HG02678 (cell line): ENCODE measurements around the gene DDX23.

ENCODE experiments used
- ATAC-seq: cut with Tn5 transposase; IDR thresholded peaks from one replicate; pipeline ENCODE4 v1.9.1; 2021; ENCODE audit warnings: mild to moderate bottlenecking, moderate library complexity; ENCODE audit not compliant: unreplicated experiment

Gene DDX23

DNA sequence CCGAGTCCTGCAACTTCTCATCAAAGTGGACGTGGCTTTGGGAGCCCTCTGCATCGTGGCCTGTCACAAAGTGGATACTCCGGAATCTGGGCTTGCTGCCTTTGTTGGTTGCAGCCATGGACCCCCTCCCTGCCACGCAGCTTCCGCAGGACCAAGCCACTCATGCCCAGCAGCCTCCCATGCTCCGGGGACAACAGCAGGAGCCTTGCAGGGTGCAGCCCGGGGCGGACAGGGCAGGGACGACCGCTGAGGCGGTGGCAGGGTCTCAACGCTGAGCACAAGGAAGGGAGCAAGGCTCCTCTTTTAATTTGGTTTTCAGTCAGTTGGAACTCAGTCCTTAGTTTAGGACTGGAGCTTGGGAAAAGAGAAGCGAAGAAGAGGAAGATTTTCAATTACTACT lies 51.0 kb downstream of the DDX23 start:
- no peak for ATAC-seq

DNA sequence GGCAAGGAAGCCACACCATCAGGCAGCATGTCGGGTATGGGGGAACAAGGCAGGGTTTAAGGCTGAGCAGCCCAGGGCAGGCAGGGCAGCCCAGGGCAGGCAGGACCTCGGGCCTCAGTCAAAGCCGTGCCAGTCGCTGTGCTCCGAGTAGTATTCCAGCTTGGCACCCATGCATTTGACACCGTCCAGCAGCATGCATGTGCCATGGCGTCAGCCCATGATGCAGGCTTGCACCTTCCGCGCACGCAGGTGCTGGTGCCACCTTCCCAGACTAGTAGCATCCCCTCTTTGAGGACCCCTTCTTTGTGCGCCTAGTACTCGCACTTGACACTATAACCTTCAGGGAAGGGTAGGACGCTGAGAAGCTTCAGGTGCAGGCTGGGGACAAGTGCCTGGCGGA lies 51.5 kb downstream of the DDX23 start:
- no peak for ATAC-seq

DNA sequence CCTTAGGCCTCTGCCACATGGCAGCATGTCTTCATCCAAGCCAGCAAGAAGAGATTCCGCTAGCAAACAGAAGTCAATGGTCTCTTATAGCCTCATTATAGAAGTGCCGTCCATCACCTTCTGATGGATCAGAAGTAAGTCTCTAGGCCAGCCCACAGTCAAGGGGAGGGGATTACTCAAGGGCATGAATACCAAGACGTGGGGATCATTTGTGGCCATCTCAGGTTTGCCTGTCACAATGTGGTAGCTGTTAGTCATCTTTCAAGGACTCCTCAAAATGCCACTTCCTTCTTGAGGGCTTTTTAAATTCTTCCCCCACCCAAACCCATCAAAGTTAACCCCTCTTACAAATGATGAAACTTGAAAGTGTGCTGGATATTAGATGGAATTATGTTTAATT lies 55.0 kb downstream of the DDX23 start:
- ATAC-seq = no peak

DNA sequence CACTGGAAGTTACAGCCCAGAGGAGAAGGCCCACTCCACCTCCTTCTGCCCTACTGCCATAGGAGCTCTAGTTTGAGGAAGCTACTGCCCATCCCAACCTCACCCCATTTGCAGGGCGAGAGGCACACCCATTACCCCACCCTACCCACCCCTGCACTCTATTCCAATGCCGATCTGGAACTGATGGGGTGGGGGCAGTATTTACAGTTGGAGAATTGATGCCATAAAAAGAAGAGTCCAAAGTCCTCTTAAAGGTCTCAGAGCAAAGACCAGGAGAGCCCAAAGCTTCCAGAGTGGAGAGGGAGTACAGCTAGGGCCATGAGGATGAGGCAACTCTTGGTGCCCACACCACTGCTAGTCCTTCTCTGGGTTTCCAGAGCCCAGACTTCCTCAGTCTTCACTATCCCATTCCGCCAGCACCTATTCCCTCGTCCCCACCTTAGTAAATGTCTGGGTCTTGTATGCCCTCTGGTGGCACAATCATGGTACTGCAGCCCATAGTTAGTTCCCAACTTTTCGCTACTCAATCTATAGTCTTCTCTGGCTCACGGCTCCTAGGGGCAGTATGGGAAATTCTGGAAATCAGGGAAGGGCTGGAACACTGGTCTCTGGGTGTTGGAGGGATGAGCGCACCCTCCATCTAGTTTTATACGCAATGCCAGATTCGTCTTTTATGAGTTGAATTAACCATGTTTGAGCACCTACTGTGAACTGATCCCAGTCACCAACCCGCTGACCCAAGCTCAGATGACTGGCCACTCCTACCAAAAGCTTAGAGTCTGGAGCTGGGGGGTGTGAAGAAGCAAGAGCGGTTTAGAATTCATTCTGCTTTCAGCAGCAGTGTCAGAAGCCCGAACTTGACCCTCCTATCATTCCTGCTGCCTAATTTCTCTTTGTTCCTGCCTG lies 56.2 kb downstream of the DDX23 start:
- ATAC-seq = no peak

DNA sequence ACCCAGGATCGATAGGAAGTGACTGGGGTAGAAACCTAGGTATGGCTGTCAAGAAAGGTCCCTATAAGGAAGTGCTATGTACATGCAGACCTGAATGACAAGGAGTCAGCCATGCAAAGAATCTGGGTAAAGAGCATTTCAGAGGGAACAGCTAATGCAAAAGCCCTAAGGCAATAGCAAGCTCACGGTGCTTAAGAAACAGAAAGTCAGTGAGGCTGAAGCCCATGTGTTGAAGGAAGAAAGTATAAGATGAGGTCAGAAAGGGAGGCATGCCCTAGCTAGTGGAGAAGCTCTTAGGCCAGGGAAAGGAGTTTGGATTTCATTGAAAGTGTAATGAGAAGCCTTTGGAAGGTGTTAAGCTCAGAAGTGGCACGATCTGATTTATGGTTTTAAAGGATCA lies 57.1 kb downstream of the DDX23 start:
- ATAC-seq = no peak

DNA sequence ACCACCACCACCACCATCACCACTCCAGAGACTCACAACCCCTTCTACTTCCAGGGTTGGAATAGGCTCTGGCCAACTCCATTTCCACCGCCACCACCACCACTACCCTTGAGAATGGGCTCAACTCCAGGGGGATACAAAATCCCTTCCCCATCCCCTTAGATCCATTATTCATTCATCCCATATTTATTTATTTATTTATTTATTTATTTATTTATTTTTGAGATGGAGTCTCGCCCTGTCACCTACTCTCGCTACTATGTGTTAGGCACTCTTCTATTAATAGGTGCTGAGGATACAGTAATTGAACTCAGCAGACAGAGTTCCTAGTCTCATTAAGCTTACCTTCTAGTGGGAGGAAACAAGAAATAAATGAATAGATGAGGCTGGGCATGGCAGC lies 58.3 kb downstream of the DDX23 start:
- no peak for ATAC-seq

DNA sequence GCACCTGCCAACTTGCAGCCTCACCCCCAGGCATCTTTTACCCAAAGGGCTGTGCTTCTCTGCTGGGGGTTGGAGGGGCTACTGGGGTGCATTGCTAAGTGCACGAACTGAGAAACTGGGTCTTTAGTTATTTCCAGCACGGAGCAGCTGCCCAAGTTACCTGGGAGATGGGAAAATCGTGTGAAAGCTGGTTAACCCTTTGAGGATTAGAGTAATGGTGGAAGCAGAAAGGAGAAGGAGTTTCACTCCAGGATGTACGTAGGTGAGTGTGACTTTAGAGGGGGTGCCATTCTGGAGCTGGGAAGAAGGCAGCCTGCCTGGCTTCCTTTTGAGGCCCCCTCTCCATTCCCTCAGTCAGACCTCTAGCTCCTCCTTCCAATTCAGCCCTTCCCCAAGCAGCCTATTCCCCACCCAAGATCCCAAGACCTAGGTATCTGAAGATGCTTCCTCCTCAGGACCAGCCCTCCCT lies 62.1 kb downstream of the DDX23 start:
- no peak for ATAC-seq

DNA sequence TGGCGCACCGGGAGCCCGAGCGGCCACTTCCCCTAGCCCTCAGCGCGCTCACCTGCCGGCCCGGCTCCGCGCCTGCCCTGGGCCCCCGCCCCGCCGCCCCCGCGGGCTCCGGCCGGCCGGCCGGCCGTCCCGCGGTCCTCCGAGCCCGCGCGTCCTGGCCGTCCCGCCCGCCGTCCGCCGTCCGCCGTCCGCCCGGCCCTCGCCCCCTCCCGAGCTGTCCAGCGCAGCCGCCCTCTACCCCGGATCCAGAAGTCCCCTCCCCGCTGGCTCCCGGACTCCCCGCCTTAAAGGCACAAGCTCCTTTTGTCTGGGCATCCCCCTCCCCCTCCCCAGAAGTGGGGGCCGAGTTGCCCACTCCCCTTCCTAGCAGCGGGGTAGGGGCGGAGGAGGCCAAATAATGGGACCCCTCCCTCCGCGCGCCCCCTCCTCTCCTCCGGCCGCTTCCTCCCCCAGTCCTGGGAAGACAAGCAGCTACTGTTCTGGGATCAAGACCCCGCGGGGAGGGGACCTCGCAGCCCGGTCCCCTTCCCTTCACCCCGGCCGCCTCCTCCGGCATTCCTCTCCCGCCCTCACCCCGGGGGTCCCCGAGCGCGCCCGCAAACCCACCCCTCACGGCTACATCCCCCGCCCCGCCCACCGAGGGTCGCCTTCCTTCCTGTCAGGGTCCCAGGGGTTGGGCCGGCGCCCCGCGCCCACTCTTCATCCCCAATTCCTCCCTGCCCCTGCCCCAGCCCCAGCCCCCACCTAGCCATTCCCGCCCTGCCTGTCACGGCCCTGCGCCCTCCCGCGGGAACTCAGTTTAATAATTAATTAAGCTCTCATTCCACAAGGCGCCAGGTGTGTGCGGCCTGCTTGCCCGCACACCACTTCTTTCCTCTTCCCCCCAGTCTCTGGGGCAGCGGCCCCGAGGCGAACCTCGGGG lies 62.8 kb downstream of the DDX23 start, which contains the start of gene ADCY6:
ADCY6 (minus strand) TSS at position 236 of the 922 bp plus-strand sequence. CDS start 5,655 bp downstream, outside the sequence.
- peak; percentile 49 for ATAC-seq

DNA sequence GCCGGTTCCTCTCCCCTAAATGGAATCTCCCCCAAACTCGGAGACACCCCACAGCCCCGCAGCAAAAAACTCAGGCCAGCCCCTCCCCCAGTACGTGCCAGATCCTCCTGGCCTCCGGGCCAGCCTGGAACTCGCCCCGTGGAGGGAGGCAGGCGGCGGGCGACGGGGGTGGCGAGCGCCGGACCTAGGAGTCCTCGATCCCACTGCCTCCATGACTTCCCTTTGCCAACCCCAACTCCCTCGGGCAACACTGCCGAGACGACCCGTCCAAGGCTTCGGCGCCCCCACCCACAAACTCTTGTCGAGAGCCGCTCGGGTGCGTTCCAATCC lies 63.5 kb downstream of the DDX23 start:
- ATAC-seq = peak; percentile 19

DNA sequence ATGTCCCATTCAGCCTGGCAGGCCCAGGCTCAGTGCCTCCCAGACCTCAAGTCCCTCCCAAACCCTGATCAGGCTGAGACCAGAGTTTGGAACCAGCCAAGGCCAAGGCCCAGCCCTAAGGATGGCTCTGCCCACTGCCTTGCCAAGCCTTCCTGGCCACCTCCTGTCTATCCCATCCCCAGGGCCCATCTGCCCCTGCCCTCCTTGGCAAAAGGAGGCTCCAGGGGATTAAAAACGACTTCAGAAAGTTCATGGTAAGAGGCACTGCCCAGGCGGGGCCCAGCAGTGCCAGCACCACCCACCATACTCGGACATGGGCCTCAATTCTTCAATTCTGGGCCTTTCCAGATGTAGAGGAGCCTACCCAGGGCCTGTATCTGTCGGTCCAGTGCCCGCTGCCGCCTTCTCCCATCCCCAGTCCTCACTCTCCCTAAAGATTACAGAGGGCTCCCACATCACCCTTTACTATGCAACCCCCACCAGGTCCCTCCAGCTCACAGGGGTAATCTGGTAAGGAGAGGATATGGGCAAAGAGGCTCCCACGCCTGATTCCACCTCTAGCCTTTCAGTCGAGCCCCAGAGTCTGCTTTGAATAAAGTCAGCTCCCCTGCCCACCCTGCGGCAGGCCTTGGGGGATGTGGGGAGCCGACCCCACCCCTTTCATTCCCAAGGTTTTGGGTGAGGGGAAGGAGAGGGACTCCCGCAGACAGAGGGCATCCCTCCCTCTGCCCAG lies 64.0 kb downstream of the DDX23 start:
- no peak for ATAC-seq

DNA sequence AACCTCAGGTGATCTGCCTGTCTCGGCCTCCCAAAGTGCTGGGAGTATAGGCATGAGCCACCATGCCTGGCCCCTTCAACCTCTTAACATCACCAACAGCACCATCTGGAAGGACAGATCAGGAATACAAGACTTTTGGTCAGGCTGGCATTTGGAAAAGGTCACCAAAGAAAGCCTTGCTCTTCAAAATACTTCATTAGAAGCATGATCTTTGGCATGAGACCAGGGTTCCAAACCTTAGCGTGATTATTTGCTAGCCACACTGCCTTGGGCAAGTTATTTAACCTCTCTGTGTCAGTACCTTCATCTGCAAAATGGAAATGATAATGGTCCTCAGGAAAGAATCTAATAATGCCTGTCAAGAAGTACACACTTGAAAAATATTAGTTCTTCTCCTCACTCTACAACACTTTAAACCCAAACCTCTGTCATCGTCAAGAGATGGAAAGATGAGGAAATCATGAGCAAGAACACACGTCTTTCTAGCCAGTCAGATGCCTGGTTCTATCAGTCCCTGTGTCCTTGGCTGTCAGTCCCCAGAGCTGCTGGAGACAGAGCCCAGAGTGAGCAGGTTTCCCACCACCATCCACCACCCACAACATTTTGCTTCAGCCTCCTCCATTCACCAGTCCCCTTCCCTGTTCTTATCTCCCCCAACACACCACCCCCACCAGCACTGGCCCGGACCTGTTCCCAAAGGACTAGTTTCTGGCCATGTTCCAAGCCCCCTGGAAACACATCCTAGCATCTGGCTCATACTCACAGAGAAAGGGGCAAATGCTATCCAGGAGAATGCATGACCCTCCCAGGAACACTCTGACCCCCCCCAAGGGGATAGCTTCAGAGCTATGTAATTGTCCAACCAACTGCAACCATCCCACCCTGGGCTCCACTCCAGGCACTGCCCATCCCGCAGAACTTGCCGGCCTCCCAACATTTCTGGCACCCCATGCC lies 65.1 kb downstream of the DDX23 start:
- no peak for ATAC-seq

DNA sequence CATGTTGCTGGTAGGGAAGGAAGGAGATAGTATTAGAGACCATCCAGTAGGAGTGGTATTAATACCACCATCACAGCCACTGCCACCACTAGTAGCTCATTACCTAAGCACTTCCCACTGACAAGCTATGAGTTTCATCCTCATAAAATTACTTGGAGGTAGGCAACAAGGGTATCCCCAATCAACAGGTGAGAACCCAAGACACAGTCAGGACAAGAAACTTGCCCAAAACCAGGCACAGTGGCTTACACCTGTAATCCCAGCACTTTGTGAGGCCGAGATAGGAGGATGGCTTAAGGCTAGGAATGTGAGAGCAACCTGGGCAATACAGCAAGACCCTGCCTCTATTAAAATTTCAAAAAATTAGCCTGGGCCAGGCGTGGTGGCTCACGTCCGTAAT lies 68.5 kb downstream of the DDX23 start:
- no peak for ATAC-seq

DNA sequence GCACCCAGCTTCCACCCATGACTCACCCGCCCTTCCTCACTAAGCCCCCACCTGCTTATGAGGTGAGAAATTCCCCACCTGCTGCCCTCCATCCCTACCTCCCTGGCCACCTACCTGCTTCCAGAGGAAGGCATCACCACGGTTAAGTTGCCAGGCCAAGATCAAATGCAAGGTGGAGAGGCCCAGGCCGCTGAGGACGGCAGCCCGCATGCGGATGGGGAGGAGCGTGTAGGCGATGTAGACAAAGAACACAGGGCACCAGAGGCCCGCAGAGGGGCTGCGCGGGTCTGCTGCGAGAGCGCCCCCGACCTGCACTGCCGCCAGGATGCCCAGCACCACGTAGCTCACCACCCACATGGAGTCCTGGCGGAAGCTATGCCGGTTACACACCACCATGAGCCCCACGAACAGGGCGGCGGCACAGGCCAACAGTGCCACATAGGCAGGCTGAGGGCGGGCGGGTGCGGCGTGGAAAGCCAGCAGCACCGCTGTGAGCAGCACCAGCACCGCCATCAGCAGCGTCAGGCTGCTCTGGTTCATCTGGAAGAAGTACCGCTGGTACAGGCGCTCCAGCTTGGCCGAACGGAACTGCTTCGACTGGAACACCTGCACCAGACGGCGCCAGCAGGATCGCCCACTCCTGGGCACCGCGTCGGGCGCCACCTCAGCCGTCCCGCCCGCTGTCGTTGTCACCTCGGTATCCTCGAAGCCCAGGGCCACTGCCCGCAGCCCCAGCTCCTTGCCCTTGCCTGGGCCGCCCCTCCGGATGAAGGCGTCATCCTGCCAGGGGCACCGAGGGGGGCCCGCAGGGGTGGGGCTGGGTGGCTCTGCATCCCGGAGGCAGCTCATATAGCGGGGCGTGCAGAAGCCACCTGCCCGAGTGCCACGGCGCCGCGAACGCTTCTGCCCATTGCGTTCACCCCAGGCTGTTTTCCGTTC lies 69.2 kb downstream of the DDX23 start:
- no peak for ATAC-seq

DNA sequence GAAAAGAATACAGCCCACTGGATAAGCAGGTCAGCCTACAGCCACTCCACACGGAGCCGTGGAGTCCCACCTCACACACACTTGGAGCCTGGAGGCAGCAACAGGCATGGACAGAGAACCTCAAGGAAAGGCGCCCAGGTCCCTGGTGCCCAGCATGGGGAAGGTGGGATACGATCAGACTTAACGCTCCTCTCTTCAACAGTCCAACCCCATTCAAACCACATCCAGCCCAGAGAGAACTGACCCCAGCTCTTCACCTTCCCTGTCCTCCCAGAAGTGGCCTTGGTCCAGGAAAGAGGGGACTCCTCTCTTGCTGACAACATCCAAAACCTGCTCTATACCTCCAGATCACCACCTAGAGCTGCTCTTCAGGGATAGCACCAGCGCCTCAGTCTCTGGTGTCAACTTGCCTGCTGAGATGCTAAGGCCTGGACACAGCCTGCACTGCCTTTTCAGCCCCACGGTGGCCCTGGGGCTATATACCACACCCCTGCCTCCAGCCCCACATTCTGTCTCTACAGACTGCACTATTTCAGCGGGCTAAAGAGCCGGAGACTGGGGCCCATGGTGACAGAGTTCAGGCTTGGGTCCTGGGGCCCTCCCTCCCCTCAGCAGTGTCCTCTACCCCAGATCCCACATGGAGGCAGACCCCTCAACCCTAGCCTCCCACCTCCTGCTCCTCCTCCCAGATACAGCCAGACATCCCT lies 70.1 kb downstream of the DDX23 start:
- ATAC-seq = no peak

DNA sequence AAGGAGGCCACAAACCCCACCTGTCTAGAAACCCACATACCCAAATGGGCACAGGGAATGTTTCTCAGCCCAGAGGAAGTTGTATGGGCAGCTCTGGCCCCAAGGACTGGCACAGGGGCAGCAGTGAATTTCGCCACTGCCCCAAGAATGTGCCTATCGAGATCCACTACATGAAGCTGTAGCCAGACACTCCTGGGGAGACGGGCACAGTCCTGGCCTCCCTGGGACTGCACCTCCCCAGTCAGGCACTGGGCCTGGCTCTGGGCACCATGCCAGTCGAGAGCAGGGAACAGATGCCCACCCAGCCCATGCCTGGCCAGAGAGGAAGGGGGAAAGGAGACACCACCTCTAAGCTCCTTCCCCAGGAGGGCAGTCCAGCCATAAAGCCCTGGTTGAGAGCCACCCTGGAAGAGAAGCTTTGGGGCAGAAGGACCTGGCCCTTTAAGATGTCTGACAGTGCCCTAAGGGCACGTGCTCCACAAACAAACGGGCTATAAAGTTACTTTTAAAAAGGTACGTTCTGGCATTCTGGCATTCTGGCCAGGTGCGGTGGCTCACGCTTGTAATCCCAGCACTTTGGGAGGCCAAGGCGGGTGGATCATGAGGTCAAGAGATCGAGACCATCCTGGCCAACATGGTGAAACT lies 71.5 kb downstream of the DDX23 start:
- ATAC-seq = no peak

DNA sequence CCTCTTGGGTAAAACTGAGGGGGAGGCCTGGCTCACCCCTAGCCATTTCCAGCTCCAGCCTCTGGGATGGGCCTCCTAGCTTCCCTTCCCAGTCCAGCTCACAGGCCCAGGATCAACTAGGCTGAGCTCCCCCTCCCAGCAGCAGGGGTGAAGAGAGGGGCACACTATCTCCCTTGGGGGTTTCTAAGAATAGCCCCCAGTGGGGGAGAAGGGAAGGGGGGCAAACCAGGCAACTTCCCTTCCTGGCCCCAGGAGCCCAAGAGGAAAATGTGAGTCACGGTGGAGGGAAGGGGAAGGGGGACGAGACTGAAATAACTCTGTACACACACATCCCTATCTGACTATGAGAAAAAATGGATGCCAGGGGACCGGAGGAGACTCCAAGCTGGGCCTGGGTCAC lies 72.1 kb downstream of the DDX23 start:
- no peak for ATAC-seq
